Natural killer cell (primary cell): ENCODE data around the gene BSN. TPM values are rescaled to one million over a fixed set of nuclear protein-coding genes. Genes with fewer than 3 reads are reported as not detected.

ENCODE experiments used
- ATAC-seq, 3 donors: fragments of 150-1000 bp in 2 of 3; fragments of 200-7000 bp in 1 of 3; cut with Tn5 transposase; 1 replicate in 1 of 3; 2 replicates in 2 of 3; pipeline ENCODE4 v1.10.0; 2021; ENCODE audit warnings: mild to moderate bottlenecking in 2 of 3, moderate library complexity in 2 of 3
- DNase-seq, 2 donors: peaks; one replicate each; pipeline versions ENCODE4 v3.0.0 to v3.0.0-alpha.2; 2013 to 2021; ENCODE audit warnings: mixed read lengths in 1 of 2
- H3K27ac ChIP-seq: one replicate; pipeline ENCODE4 v1.5.1; 2013; ENCODE audit warnings: mild to moderate bottlenecking, low read length
- H3K27me3 ChIP-seq: one replicate; pipeline ENCODE4 v1.6.1; 2013; ENCODE audit warnings: low read length; ENCODE audit not compliant: control insufficient read depth, insufficient read depth
- H3K36me3 ChIP-seq: one replicate; pipeline ENCODE4 v1.6.1; 2013; ENCODE audit warnings: low read length; ENCODE audit not compliant: control insufficient read depth, insufficient read depth
- H3K4me1 ChIP-seq: one replicate; pipeline ENCODE4 v1.6.1; 2013; ENCODE audit warnings: low read length; ENCODE audit not compliant: control insufficient read depth, insufficient read depth
- H3K4me3 ChIP-seq: one replicate; pipeline ENCODE4 v1.5.1; 2013; ENCODE audit warnings: low read length
- H3K9me3 ChIP-seq: one replicate; pipeline ENCODE4 v1.6.1; 2013; ENCODE audit warnings: low read length; ENCODE audit not compliant: control insufficient read depth, insufficient read depth
- H3K27ac Mint-ChIP-seq, 2 donors: one replicate each; pipeline ENCODE4 v1.8.0; 2022; ENCODE audit warnings: mild to moderate bottlenecking in 2 of 2, mixed read lengths in 2 of 2, moderate library complexity in 1 of 2
- H3K27me3 Mint-ChIP-seq, 2 donors: one replicate each; pipeline ENCODE4 v1.8.0; 2022; ENCODE audit warnings: low read depth in 2 of 2, mixed read lengths in 2 of 2
- H3K36me3 Mint-ChIP-seq: one replicate; pipeline ENCODE4 v1.8.0; 2022; ENCODE audit warnings: mixed read lengths
- H3K4me1 Mint-ChIP-seq, 2 donors: one replicate each; pipeline ENCODE4 v1.8.0; 2022; ENCODE audit warnings: mixed read lengths in 2 of 2
- H3K4me3 Mint-ChIP-seq: one replicate; pipeline ENCODE4 v1.8.0; 2022; ENCODE audit warnings: mild to moderate bottlenecking, moderate library complexity, mixed read lengths
- H3K9me3 Mint-ChIP-seq, 2 donors: one replicate each; pipeline ENCODE4 v1.8.0; 2022; ENCODE audit warnings: mixed read lengths in 2 of 2
- CTCF ChIP-seq: fragments of 200-600 bp; IDR thresholded peaks from one replicate; pipeline ENCODE4 v1.8.0; 2022; ENCODE audit warnings: antibody characterized with exemption
- WGBS: methylation state at CpG from one replicate; pipeline ENCODE4 v1.1.7; 2013; ENCODE audit warnings: missing lambda C conversion rate; ENCODE audit not compliant: insufficient coverage; 5-methylcytosine and 5-hydroxymethylcytosine counted together
- intact Hi-C: fragments of 100-400 bp; cut with micrococcal nuclease; formaldehyde crosslinking; loops from one replicate; pipeline ENCODE4 v1.14.2; 2022
- total RNA-seq, 4 donors: library from RNA; stranded (reverse); fragments of 120-200 nt in 1 of 4; gene quantifications; one replicate each; pipeline versions ENCODE4 v1.2.3 to v1.2.4, GENCODE V29; 2013 to 2022

Gene BSN
- total RNA-seq, 3 donors from 2014 or later (not counting 1 experiment from before 2014, with no cell fraction given): 0.33 to 0.41 (median 0.35) TPM

GRCh38 chr3:49533786-49534519, 20.3 kb upstream of the BSN start:
- DNase-seq: no peak
- Histone ChIP-seq H3K27me3 (no peaks in the 10 kb centered on the region), H3K27ac (no peak overlapping the region), H3K9me3 (no peaks in the 10 kb centered on the region), H3K36me3 (peaks cover 31% of the 10 kb centered on the region), H3K4me1 (no peaks in the 10 kb centered on the region), H3K4me3 (no peak overlapping the region)
- H3K27ac Mint-ChIP-seq: no peak overlapping the region
- WGBS: 98% methylated on average over 8 of the region's 9 CpGs
- H3K4me1 Mint-ChIP-seq: peaks cover 15 to 18% of the 10 kb centered on the region in 2 donors
- no peaks in the 10 kb centered on the region for H3K36me3 Mint-ChIP-seq
- H3K27me3 Mint-ChIP-seq: no peaks in the 10 kb centered on the region
- H3K4me3 Mint-ChIP-seq: no peak overlapping the region
- no peak for ATAC-seq
- intact Hi-C loops: no loop called here
- H3K9me3 Mint-ChIP-seq: no peaks in the 10 kb centered on the region
- no peak for TF ChIP-seq CTCF

- Mint-ChIP-seq H3K9me3 (no peaks in the 10 kb centered on the region), H3K27me3 (no peaks in the 10 kb centered on the region), H3K27ac (no peak overlapping the region), H3K4me3 (no peak overlapping the region), H3K36me3 (no peaks in the 10 kb centered on the region), H3K4me1 (peaks cover 10 to 16% of the 10 kb centered on the region in 2 donors)
- WGBS: 96% methylated on average over 14 of the region's 14 CpGs
- Histone ChIP-seq H3K9me3 (no peaks in the 10 kb centered on the region), H3K27me3 (no peaks in the 10 kb centered on the region), H3K36me3 (peaks cover 31% of the 10 kb centered on the region), H3K4me1 (peaks cover 3% of the 10 kb centered on the region), H3K27ac (no peak overlapping the region), H3K4me3 (no peak overlapping the region)
- DNase-seq: no peak
- no peak for ATAC-seq
- intact Hi-C loops: no loop called here
- no peak for TF ChIP-seq CTCF
Measured at GRCh38 chr3:49534581-49535441, 19.5 kb upstream of the BSN start.

- intact Hi-C loops: no loop called here
- TF ChIP-seq CTCF: no peak
- Histone ChIP-seq H3K4me1 (peaks cover 11% of the 10 kb centered on the region), H3K4me3 (no peak overlapping the region), H3K36me3 (peaks cover 22% of the 10 kb centered on the region), H3K27me3 (no peaks in the 10 kb centered on the region), H3K9me3 (no peaks in the 10 kb centered on the region), H3K27ac (no peak overlapping the region)
- no peak for DNase-seq
- H3K27ac Mint-ChIP-seq: no peak overlapping the region
- H3K4me3 Mint-ChIP-seq: no peak overlapping the region
- WGBS: 90% methylated on average over 6 of the region's 7 CpGs
- no peaks in the 10 kb centered on the region for H3K27me3 Mint-ChIP-seq
- no peak for ATAC-seq
- H3K36me3 Mint-ChIP-seq: no peaks in the 10 kb centered on the region
- H3K4me1 Mint-ChIP-seq: peaks cover 10 to 17% of the 10 kb centered on the region in 2 donors
- no peaks in the 10 kb centered on the region for H3K9me3 Mint-ChIP-seq
Measured at GRCh38 chr3:49535971-49536874, 18.1 kb upstream of the BSN start.
